ENCODE results near the gene CBFA2T3.

GRCh38 chr16:88932929-88933328 is 44.1 kb downstream of the CBFA2T3 start:
- no peak for TF ChIP-seq POLR2A (IDR thresholded peaks at IDR 0.05)
- TF ChIP-seq CTCF (IDR thresholded peaks at IDR 0.05), result no peak
